Measurements from ENCODE around the gene CTIF.

Gene CTIF

GRCh38 chr18:48575658-48576456 is 37.0 kb downstream of the CTIF start:
- no peak for DNase-seq

GRCh38 chr18:48576457-48576771 is 37.6 kb downstream of the CTIF start:
- DNase-seq = no peak

- no peak for DNase-seq
Observed at GRCh38 chr18:48577478-48578190, 38.8 kb downstream of the CTIF start.

- no peak for DNase-seq
Observed at GRCh38 chr18:48578289-48578688, 39.5 kb downstream of the CTIF start.

GRCh38 chr18:48580066-48580465 is 41.2 kb downstream of the CTIF start:
- no peak for DNase-seq

- DNase-seq = no peak
Observed at GRCh38 chr18:48580782-48581181, 42.0 kb downstream of the CTIF start.

GRCh38 chr18:48581206-48581605 is 42.4 kb downstream of the CTIF start:
- no peak for DNase-seq

- DNase-seq = no peak
Observed at GRCh38 chr18:48581941-48582340, 43.1 kb downstream of the CTIF start.

- DNase-seq = no peak
Observed at GRCh38 chr18:48582946-48583345, 44.1 kb downstream of the CTIF start.

- no peak for DNase-seq
Observed at GRCh38 chr18:48583573-48583972, 44.7 kb downstream of the CTIF start.

GRCh38 chr18:48589797-48590519 is 51.1 kb downstream of the CTIF start:
- no peak for DNase-seq

GRCh38 chr18:48590678-48591077 is 51.8 kb downstream of the CTIF start:
- no peak for DNase-seq

- no peak for DNase-seq
Observed at GRCh38 chr18:48592540-48593171, 53.8 kb downstream of the CTIF start.

GRCh38 chr18:48594471-48595094 is 55.8 kb downstream of the CTIF start:
- no peak for DNase-seq

- no peak for DNase-seq
Observed at GRCh38 chr18:48595703-48596218, 56.9 kb downstream of the CTIF start.

GRCh38 chr18:48597110-48597509 is 58.3 kb downstream of the CTIF start:
- no peak for DNase-seq

GRCh38 chr18:48597671-48598070 is 58.8 kb downstream of the CTIF start:
- DNase-seq = no peak

GRCh38 chr18:48599391-48599790 is 60.6 kb downstream of the CTIF start:
- DNase-seq = no peak

GRCh38 chr18:48600046-48600445 is 61.2 kb downstream of the CTIF start:
- no peak for DNase-seq

- no peak for DNase-seq
Observed at GRCh38 chr18:48600456-48601090, 61.7 kb downstream of the CTIF start.

- DNase-seq = no peak
Observed at GRCh38 chr18:48601343-48601742, 62.5 kb downstream of the CTIF start.

GRCh38 chr18:48602759-48603390 is 64.0 kb downstream of the CTIF start:
- no peak for DNase-seq
